DOHH2 (cell line): ENCODE data around the gene ZNF773.
A peak's percentile ranks its signal among the peaks of the same experiment; 100 is the strongest.
"Not testable (repeated sequence)": the region's sequence is repeated elsewhere in the genome, so short reads cannot be mapped to it uniquely, and the experiment has no call there.

ENCODE experiments used
- H3F3A ChIP-seq: fragments of 200-600 bp; sonication (generic), shearing (Covaris generic); 2 replicates; pipeline ENCODE4 v1.6.0; 2016; ENCODE audit warnings: antibody characterized with exemption, mild to moderate bottlenecking; ENCODE audit not compliant: control insufficient read depth, insufficient read depth
- H3K27ac ChIP-seq: fragments of 200-600 bp; sonication (generic); 2 replicates; pipeline ENCODE4 v1.5.1; 2014; ENCODE audit warnings: low read depth, mild to moderate bottlenecking, low read length, moderate library complexity
- H3K27me3 ChIP-seq: fragments of 200-600 bp; sonication (generic); 2 replicates; pipeline ENCODE4 v1.6.1; 2014; ENCODE audit warnings: mild to moderate bottlenecking, low read length, mixed read lengths; ENCODE audit not compliant: control insufficient read depth
- H3K36me3 ChIP-seq: fragments of 200-600 bp; sonication (generic); 2 replicates; pipeline ENCODE4 v1.6.1; 2014; ENCODE audit warnings: mild to moderate bottlenecking, low read length, moderate library complexity, mixed read lengths; ENCODE audit not compliant: control insufficient read depth
- H3K4me1 ChIP-seq: fragments of 200-600 bp; sonication (generic); 2 replicates; pipeline ENCODE4 v1.6.1; 2014; ENCODE audit warnings: mild to moderate bottlenecking, low read length, mixed read lengths; ENCODE audit not compliant: control insufficient read depth
- H3K4me2 ChIP-seq: fragments of 200-600 bp; sonication (generic); 2 replicates; pipeline ENCODE4 v1.6.0; 2014; ENCODE audit warnings: mild to moderate bottlenecking, low read length, moderate library complexity
- H3K4me3 ChIP-seq: fragments of 200-600 bp; sonication (generic); 2 replicates; pipeline ENCODE4 v1.5.1; 2014; ENCODE audit warnings: mild to moderate bottlenecking, low read length, mixed read lengths
- H3K79me2 ChIP-seq: fragments of 200-600 bp; sonication (generic); 2 replicates; pipeline ENCODE4 v1.6.1; 2014; ENCODE audit warnings: mild to moderate bottlenecking, low read length, mixed read lengths; ENCODE audit not compliant: control insufficient read depth
- H3K9me2 ChIP-seq: fragments of 200-600 bp; sonication (generic); replicated peaks from 2 replicates; pipeline ENCODE4 v1.6.1; 2014; ENCODE audit warnings: mild to moderate bottlenecking, low read length, mixed read lengths; ENCODE audit not compliant: control insufficient read depth
- H3K9me3 ChIP-seq: fragments of 200-600 bp; sonication (generic); 2 replicates; pipeline ENCODE4 v1.6.1; 2014; ENCODE audit warnings: antibody characterized with exemption, low read length, mixed read lengths; ENCODE audit not compliant: control insufficient read depth, insufficient read depth
- H4K20me1 ChIP-seq: fragments of 200-600 bp; sonication (generic); 2 replicates; pipeline ENCODE4 v1.6.0; 2014; ENCODE audit warnings: low read depth, mild to moderate bottlenecking, antibody characterized with exemption, low read length, moderate library complexity; ENCODE audit not compliant: control insufficient read depth, insufficient read depth
- CTCF ChIP-seq: fragments of 200-600 bp; sonication (generic); IDR thresholded peaks from one replicate; pipeline ENCODE4 v1.5.1; 2014; ENCODE audit warnings: antibody characterized with exemption, mild to moderate bottlenecking, low read depth, low read length; ENCODE audit not compliant: poor library complexity, severe bottlenecking
- EZH2phosphoT487 ChIP-seq: fragments of 200-600 bp; sonication (generic); IDR thresholded peaks from 2 replicates; pipeline ENCODE4 v1.6.1; 2017; ENCODE audit warnings: borderline replicate concordance, mild to moderate bottlenecking, antibody characterized with exemption, low read length, moderate library complexity, mixed read lengths

The ZNF773 gene

GRCh38 chr19:57515255-57515654 is 15.5 kb downstream of the ZNF773 start:
- Histone ChIP-seq H3F3A (no peaks in the 10 kb centered on the region), H3K4me1 (no peaks in the 10 kb centered on the region), H3K4me2 (no peak overlapping the region), H4K20me1 (no peaks in the 10 kb centered on the region), H3K9me3 (peaks cover 36% of the 10 kb centered on the region; the same call in 1 of the 2 replicates), H3K27ac (no peak overlapping the region), H3K79me2 (no peaks in the 10 kb centered on the region), H3K36me3 (no peaks in the 10 kb centered on the region), H3K4me3 (no peak overlapping the region), H3K27me3 (no peaks in the 10 kb centered on the region), H3K9me2 (no peaks in the 10 kb centered on the region)
- TF ChIP-seq CTCF: no peak
- no peak for TF ChIP-seq EZH2phosphoT487

GRCh38 chr19:57518021-57518420 is 18.3 kb downstream of the ZNF773 start:
- not testable (repeated sequence) for H3K36me3 ChIP-seq, H3F3A ChIP-seq, H3K4me2 ChIP-seq, H3K4me3 ChIP-seq, H3K27ac ChIP-seq, H3K9me2 ChIP-seq, H3K27me3 ChIP-seq, H3K79me2 ChIP-seq, H3K4me1 ChIP-seq, H4K20me1 ChIP-seq
- peaks cover 37% of the 10 kb centered on the region; the same call in 1 of the 2 replicates for H3K9me3 ChIP-seq

- no peak within 1 kb of the TSS for H3K27ac ChIP-seq
- peak within 1 kb of the TSS; percentile 68 for H3K4me2 ChIP-seq
- no peaks in the 10 kb centered on the region for H3F3A ChIP-seq
Observed at GRCh38 chr19:57527136-57527881, 27.6 kb downstream of the ZNF773 start, which contains the start of gene ZNF549. ZNF549 (plus strand) TSS chr19:57527356; CDS start chr19:57527574, 218 bp downstream.

More at GRCh38 chr19:57527136-57527881, 27.6 kb downstream of the ZNF773 start, which contains the start of gene ZNF549:
- Histone ChIP-seq H3K79me2 (no peaks in the 10 kb centered on the region), H3K9me2 (no peaks in the 10 kb centered on the region), H3K27me3 (no peaks in the 10 kb centered on the region), H4K20me1 (no peaks in the 10 kb centered on the region), H3K36me3 (no peaks in the 10 kb centered on the region), H3K4me3 (peak within 1 kb of the TSS; percentile 73), H3K9me3 (peaks cover 31% of the 10 kb centered on the region), H3K4me1 (peaks cover 8% of the 10 kb centered on the region)
- TF ChIP-seq CTCF (no peak), EZH2phosphoT487 (no peak)
